ENCODE measurements around the gene TRPV5.
A peak's percentile ranks its signal among the peaks of the same experiment; 100 is the strongest.

The TRPV5 gene

GRCh38 chr7:142862786-142863400 lies 70.7 kb downstream of the TRPV5 start:
- TF ChIP-seq CTCF (IDR thresholded peaks at IDR 0.05; ENCODE audit: unreplicated experiment in 3 of 3) = no peak
- no peak overlapping the region for H3K4me3 Mint-ChIP-seq
- H3K36me3 Mint-ChIP-seq (ENCODE audit: low read depth) = peaks cover 10% of the 10 kb centered on the region
- H3K27me3 Mint-ChIP-seq (ENCODE audit: low read depth) = peaks cover 9% of the 10 kb centered on the region
- no peaks in the 10 kb centered on the region for H3K9me3 Mint-ChIP-seq
- peaks cover 5% of the 10 kb centered on the region for H3K4me1 Mint-ChIP-seq
- no peak overlapping the region for H3K27ac Mint-ChIP-seq

GRCh38 chr7:142862351-142862750 lies 71.2 kb downstream of the TRPV5 start:
- Mint-ChIP-seq H3K4me3 (no peak overlapping the region), H3K27me3 (ENCODE audit: low read depth) (peaks cover 9% of the 10 kb centered on the region), H3K27ac (no peak overlapping the region), H3K9me3 (no peaks in the 10 kb centered on the region), H3K36me3 (ENCODE audit: low read depth) (peaks cover 10% of the 10 kb centered on the region), H3K4me1 (peaks cover 5% of the 10 kb centered on the region)
- no peak for TF ChIP-seq CTCF (IDR thresholded peaks at IDR 0.05; ENCODE audit: unreplicated experiment in 3 of 3)

- TF ChIP-seq CTCF (IDR thresholded peaks at IDR 0.05; ENCODE audit: unreplicated experiment in 3 of 3) = no peak
- peaks cover 10% of the 10 kb centered on the region for H3K4me1 Mint-ChIP-seq
- H3K27me3 Mint-ChIP-seq (ENCODE audit: low read depth) = peaks cover 14% of the 10 kb centered on the region
- H3K27ac Mint-ChIP-seq = no peak overlapping the region
- H3K4me3 Mint-ChIP-seq = no peak overlapping the region
- no peaks in the 10 kb centered on the region for H3K9me3 Mint-ChIP-seq
- peaks cover 10% of the 10 kb centered on the region for H3K36me3 Mint-ChIP-seq (ENCODE audit: low read depth)
Observed at GRCh38 chr7:142860968-142861367, 72.6 kb downstream of the TRPV5 start.

GRCh38 chr7:142859829-142860228 lies 73.7 kb downstream of the TRPV5 start:
- no peak for TF ChIP-seq CTCF (IDR thresholded peaks at IDR 0.05; ENCODE audit: unreplicated experiment in 3 of 3)
- H3K27me3 Mint-ChIP-seq (ENCODE audit: low read depth) = peaks cover 10% of the 10 kb centered on the region
- peaks cover 10% of the 10 kb centered on the region for H3K4me1 Mint-ChIP-seq
- peak overlapping the region in 1 of 3 experiments; percentile 23 for H3K27ac Mint-ChIP-seq
- H3K36me3 Mint-ChIP-seq (ENCODE audit: low read depth) = peaks cover 9% of the 10 kb centered on the region
- H3K4me3 Mint-ChIP-seq = peak overlapping the region in 2 of 3 experiments; percentile 8 to 52
- H3K9me3 Mint-ChIP-seq = no peaks in the 10 kb centered on the region

- Mint-ChIP-seq H3K27me3 (ENCODE audit: low read depth) (peaks cover 8% of the 10 kb centered on the region), H3K36me3 (ENCODE audit: low read depth) (peaks cover 7% of the 10 kb centered on the region), H3K4me3 (peak overlapping the region in 1 of 3 experiments; percentile 52)
Observed at GRCh38 chr7:142859411-142859810, 74.1 kb downstream of the TRPV5 start.

More at GRCh38 chr7:142859411-142859810, 74.1 kb downstream of the TRPV5 start:
- Mint-ChIP-seq H3K27ac (no peak overlapping the region), H3K9me3 (no peaks in the 10 kb centered on the region), H3K4me1 (peaks cover 10% of the 10 kb centered on the region)
- no peak for TF ChIP-seq CTCF (IDR thresholded peaks at IDR 0.05; ENCODE audit: unreplicated experiment in 3 of 3)

All from nephron (organoid).